Measurements from ENCODE around the gene CUX1. TPM values are rescaled to one million over a fixed set of nuclear protein-coding genes. Genes with fewer than 3 reads are reported as not detected.

Gene CUX1
- total RNA-seq, 1 experiment from 2014 or later, result 116 TPM

DNA sequence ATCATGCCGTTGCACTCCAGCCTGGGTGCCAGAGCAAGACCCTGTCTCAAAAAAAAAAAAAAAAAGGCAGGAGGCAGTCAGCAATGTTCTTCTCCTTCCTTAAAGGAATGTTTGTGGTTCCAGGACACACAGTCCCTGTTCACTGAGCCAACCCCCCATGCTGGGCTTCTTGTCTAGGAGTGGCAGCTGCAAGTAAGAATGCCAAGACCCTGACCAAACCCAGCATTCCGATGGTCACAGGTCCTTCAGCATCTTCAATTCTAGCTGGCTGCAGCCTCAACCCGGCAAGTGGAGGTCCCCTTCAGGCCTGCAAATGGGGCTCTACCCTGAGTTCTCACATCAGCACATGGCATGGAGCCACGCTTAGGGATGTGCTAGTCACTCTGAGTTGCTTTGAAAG, 38.2 kb upstream of the CUX1 start:
- DNase-seq, result no peak
- Histone ChIP-seq H3K9me3 (no peaks in the 10 kb centered on the region), H3K4me1 (0 out of 2 replicates have a peak, but pooled peaks cover 4% of the 10 kb centered on the region), H3K36me3 (ENCODE audit: control insufficient read depth, insufficient read depth, low read length) (no peaks in the 10 kb centered on the region), H3K4me3 (ENCODE audit: low read depth, low read length) (no peak overlapping the region), H3K27me3 (replicated peaks; ENCODE audit: control insufficient read depth, insufficient read depth, low read length) (no peaks in the 10 kb centered on the region)
- no peaks in the 10 kb centered on the region for H3K36me3 Mint-ChIP-seq (ENCODE audit: insufficient read depth, unreplicated experiment)
- H3K27ac Mint-ChIP-seq (ENCODE audit: unreplicated experiment), result no peak overlapping the region
- no peaks in the 10 kb centered on the region for H3K4me1 Mint-ChIP-seq (ENCODE audit: low read depth, unreplicated experiment)
- intact Hi-C loops (cut with micrococcal nuclease; ENCODE audit: unreplicated experiment), result no loop called here
- no TSS peak for BruUV-seq (replicated peaks)
- H3K27me3 Mint-ChIP-seq (ENCODE audit: insufficient read depth, unreplicated experiment), result no peaks in the 10 kb centered on the region
- TF ChIP-seq, protein P1, sequence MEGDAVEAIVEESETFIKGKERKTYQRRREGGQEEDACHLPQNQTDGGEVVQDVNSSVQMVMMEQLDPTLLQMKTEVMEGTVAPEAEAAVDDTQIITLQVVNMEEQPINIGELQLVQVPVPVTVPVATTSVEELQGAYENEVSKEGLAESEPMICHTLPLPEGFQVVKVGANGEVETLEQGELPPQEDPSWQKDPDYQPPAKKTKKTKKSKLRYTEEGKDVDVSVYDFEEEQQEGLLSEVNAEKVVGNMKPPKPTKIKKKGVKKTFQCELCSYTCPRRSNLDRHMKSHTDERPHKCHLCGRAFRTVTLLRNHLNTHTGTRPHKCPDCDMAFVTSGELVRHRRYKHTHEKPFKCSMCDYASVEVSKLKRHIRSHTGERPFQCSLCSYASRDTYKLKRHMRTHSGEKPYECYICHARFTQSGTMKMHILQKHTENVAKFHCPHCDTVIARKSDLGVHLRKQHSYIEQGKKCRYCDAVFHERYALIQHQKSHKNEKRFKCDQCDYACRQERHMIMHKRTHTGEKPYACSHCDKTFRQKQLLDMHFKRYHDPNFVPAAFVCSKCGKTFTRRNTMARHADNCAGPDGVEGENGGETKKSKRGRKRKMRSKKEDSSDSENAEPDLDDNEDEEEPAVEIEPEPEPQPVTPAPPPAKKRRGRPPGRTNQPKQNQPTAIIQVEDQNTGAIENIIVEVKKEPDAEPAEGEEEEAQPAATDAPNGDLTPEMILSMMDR (IDR thresholded peaks at IDR 0.05; ENCODE audit: insufficient read depth in 1 of 2, low read depth in 1 of 2, low read length in 1 of 2, severe bottlenecking in 1 of 2, unreplicated experiment in 1 of 2), result no peak
- H3K4me3 Mint-ChIP-seq (ENCODE audit: unreplicated experiment), result no peak overlapping the region
- POLR2A ChIA-PET, result no interaction called here
- CTCF ChIA-PET, result interaction anchor here (0.5 kb wide), 2 partner anchors 22 to 1283 kb away, joined by 3 read pairs; no protein-coding TSS in a partner anchor
- no peaks in the 10 kb centered on the region for H3K9me3 Mint-ChIP-seq (ENCODE audit: unreplicated experiment)

- Mint-ChIP-seq H3K4me1 (ENCODE audit: low read depth, unreplicated experiment) (no peaks in the 10 kb centered on the region), H3K27ac (ENCODE audit: unreplicated experiment) (no peak overlapping the region), H3K27me3 (ENCODE audit: insufficient read depth, unreplicated experiment) (no peaks in the 10 kb centered on the region), H3K36me3 (ENCODE audit: insufficient read depth, unreplicated experiment) (no peaks in the 10 kb centered on the region), H3K9me3 (ENCODE audit: unreplicated experiment) (no peaks in the 10 kb centered on the region), H3K4me3 (ENCODE audit: unreplicated experiment) (no peak overlapping the region)
- Histone ChIP-seq H3K36me3 (ENCODE audit: control insufficient read depth, insufficient read depth, low read length) (no peaks in the 10 kb centered on the region), H3K9me3 (no peaks in the 10 kb centered on the region), H3K4me1 (0 out of 2 replicates have a peak, but pooled peaks cover 5% of the 10 kb centered on the region), H3K27me3 (replicated peaks; ENCODE audit: control insufficient read depth, insufficient read depth, low read length) (no peaks in the 10 kb centered on the region), H3K4me3 (ENCODE audit: low read depth, low read length) (no peak overlapping the region)
- intact Hi-C loops (cut with micrococcal nuclease; ENCODE audit: unreplicated experiment), result no loop called here
- TF ChIP-seq, protein P1 (IDR thresholded peaks at IDR 0.05; ENCODE audit: insufficient read depth in 1 of 2, low read depth in 1 of 2, low read length in 1 of 2, severe bottlenecking in 1 of 2, unreplicated experiment in 1 of 2), result no peak
- DNase-seq, result no peak
- POLR2A ChIA-PET, result no interaction called here
- CTCF ChIA-PET, result no interaction called here
- no TSS peak for BruUV-seq (replicated peaks)
Observed at GRCh38 chr7:101780281-101780680, 37.1 kb upstream of the CUX1 start.

GRCh38 chr7:101781439-101781838, 36.0 kb upstream of the CUX1 start:
- no TSS peak for BruUV-seq (replicated peaks)
- ChIA-PET CTCF (no interaction called here), POLR2A (no interaction called here)
- 0 out of 2 replicates have a peak, but pooled peaks cover 5% of the 10 kb centered on the region for H3K4me1 ChIP-seq
- no peaks in the 10 kb centered on the region for H3K9me3 ChIP-seq
- no peak overlapping the region for H3K4me3 ChIP-seq (ENCODE audit: low read depth, low read length)
- Mint-ChIP-seq H3K36me3 (ENCODE audit: insufficient read depth, unreplicated experiment) (no peaks in the 10 kb centered on the region), H3K27ac (ENCODE audit: unreplicated experiment) (no peak overlapping the region), H3K4me1 (ENCODE audit: low read depth, unreplicated experiment) (no peaks in the 10 kb centered on the region), H3K9me3 (ENCODE audit: unreplicated experiment) (no peaks in the 10 kb centered on the region), H3K4me3 (ENCODE audit: unreplicated experiment) (no peak overlapping the region), H3K27me3 (ENCODE audit: insufficient read depth, unreplicated experiment) (no peaks in the 10 kb centered on the region)
- H3K36me3 ChIP-seq (ENCODE audit: control insufficient read depth, insufficient read depth, low read length), result no peaks in the 10 kb centered on the region
- H3K27me3 ChIP-seq (replicated peaks; ENCODE audit: control insufficient read depth, insufficient read depth, low read length), result no peaks in the 10 kb centered on the region
- TF ChIP-seq, protein P1 (IDR thresholded peaks at IDR 0.05; ENCODE audit: insufficient read depth in 1 of 2, low read depth in 1 of 2, low read length in 1 of 2, severe bottlenecking in 1 of 2, unreplicated experiment in 1 of 2), result no peak
- DNase-seq, result no peak
- intact Hi-C loops (cut with micrococcal nuclease; ENCODE audit: unreplicated experiment), result no loop called here

Measured in Caco-2 (cell line).